GM23338 (cell line): Measurements from ENCODE around the gene COL20A1. TPM values are rescaled to one million over a fixed set of nuclear protein-coding genes. Genes with fewer than 3 reads are reported as not detected.

ENCODE experiments used
- ATAC-seq: fragments of 200-7000 bp; cut with Tn5 transposase; 3 replicates; pipeline ENCODE4 v1.9.1; 2020
- DNase-seq: peaks from one replicate; pipeline ENCODE4 v3.0.0-alpha.2; 2015; ENCODE audit warnings: low spot score
- H2AFZ ChIP-seq: fragments of 200-600 bp; sonication (generic); 2 replicates; pipeline ENCODE4 v1.8.0; 2016; ENCODE audit warnings: antibody characterized with exemption, mild to moderate bottlenecking, moderate library complexity
- H3F3A ChIP-seq: fragments of 200-600 bp; sonication (generic); replicated peaks from 2 replicates; pipeline ENCODE4 v1.8.0; 2017; ENCODE audit warnings: antibody characterized with exemption, mixed run types, low read depth
- H3K27ac ChIP-seq: fragments of 200-600 bp; sonication (generic); 2 replicates; pipeline ENCODE4 v1.6.1; 2016; ENCODE audit warnings: low read depth
- H3K27me3 ChIP-seq: fragments of 200-600 bp; sonication (generic); 2 replicates; pipeline ENCODE4 v1.8.0; 2016; ENCODE audit warnings: mild to moderate bottlenecking, mixed run types, moderate library complexity; ENCODE audit not compliant: insufficient read depth
- H3K36me3 ChIP-seq: fragments of 200-600 bp; sonication (generic); 2 replicates; pipeline ENCODE4 v1.8.0; 2016; ENCODE audit warnings: mild to moderate bottlenecking; ENCODE audit not compliant: insufficient read depth
- H3K4me1 ChIP-seq: fragments of 200-600 bp; sonication (generic); 2 replicates; pipeline ENCODE4 v1.8.0; 2016; ENCODE audit warnings: mild to moderate bottlenecking, moderate library complexity; ENCODE audit not compliant: insufficient read depth
- H3K4me2 ChIP-seq: fragments of 200-600 bp; sonication (generic); 2 replicates; pipeline ENCODE4 v1.7.1; 2017; ENCODE audit warnings: mixed run types
- H3K4me3 ChIP-seq: fragments of 200-600 bp; sonication (generic); 2 replicates; pipeline ENCODE4 v1.6.1; 2016; ENCODE audit warnings: mixed run types
- H3K79me2 ChIP-seq: fragments of 200-600 bp; sonication (generic); replicated peaks from 2 replicates; pipeline ENCODE4 v1.8.0; 2017; ENCODE audit warnings: mild to moderate bottlenecking; ENCODE audit not compliant: insufficient read depth
- H3K9me2 ChIP-seq: fragments of 200-600 bp; sonication (generic); 2 replicates; pipeline ENCODE4 v1.8.0; 2017; ENCODE audit not compliant: insufficient read depth
- H4K20me1 ChIP-seq: fragments of 200-600 bp; sonication (generic); replicated peaks from 2 replicates; pipeline ENCODE4 v1.8.0; 2017; ENCODE audit warnings: mild to moderate bottlenecking; ENCODE audit not compliant: insufficient read depth
- H3K27ac Mint-ChIP-seq: 2 replicates; pipeline ENCODE4 v1.8.0; 2020; ENCODE audit warnings: inconsistent platforms, mild to moderate bottlenecking, moderate library complexity, mixed read lengths
- H3K27me3 Mint-ChIP-seq: 3 replicates; pipeline ENCODE4 v1.8.0; 2022; ENCODE audit warnings: low read depth, mild to moderate bottlenecking, moderate library complexity, mixed read lengths, inconsistent platforms; ENCODE audit not compliant: insufficient read depth, poor library complexity
- H3K36me3 Mint-ChIP-seq: 3 replicates; pipeline ENCODE4 v1.8.0; 2021; ENCODE audit warnings: low read depth, mild to moderate bottlenecking, inconsistent platforms, moderate library complexity, mixed read lengths
- H3K4me1 Mint-ChIP-seq: 3 replicates; pipeline ENCODE4 v1.8.0; 2020; ENCODE audit warnings: mild to moderate bottlenecking, inconsistent platforms, mixed read lengths
- H3K4me3 Mint-ChIP-seq: 3 replicates; pipeline ENCODE4 v1.8.0; 2021; ENCODE audit warnings: moderate library complexity, mild to moderate bottlenecking, inconsistent platforms, mixed read lengths
- H3K9me3 Mint-ChIP-seq: 3 replicates; pipeline ENCODE4 v1.8.0; 2020; ENCODE audit warnings: moderate library complexity, mild to moderate bottlenecking, inconsistent platforms, mixed read lengths
- CREB1 ChIP-seq: fragments of 250-450 bp; sonication (Bioruptor Pico); IDR thresholded peaks from 2 replicates; pipeline ENCODE4 v1.5.0; 2020; ENCODE audit warnings: low read depth, mild to moderate bottlenecking, moderate library complexity
- CTCF ChIP-seq, 2 experiments: fragments of 200-600 bp in 1 of 2; sonication (generic) in 1 of 2; conservative IDR thresholded peaks; 2 replicates each; pipeline versions ENCODE4 v1.5.1 to v1.6.1; 2016 to 2017; ENCODE audit warnings: antibody characterized with exemption in 2 of 2, low read depth in 2 of 2, mild to moderate bottlenecking in 2 of 2, moderate library complexity in 1 of 2
- ETS1 ChIP-seq: IDR thresholded peaks from 2 replicates; pipeline ENCODE4 v1.6.1; 2016; ENCODE audit warnings: antibody characterized with exemption
- EZH2 ChIP-seq: fragments of 200-600 bp; sonication (generic); IDR thresholded peaks from one replicate; pipeline ENCODE4 v1.8.0; 2017; ENCODE audit warnings: antibody characterized with exemption, mild to moderate bottlenecking, low read depth; ENCODE audit not compliant: unreplicated experiment
- EZH2phosphoT487 ChIP-seq: fragments of 200-600 bp; sonication (generic); IDR thresholded peaks from one replicate; pipeline ENCODE4 v1.8.1; 2018; ENCODE audit warnings: antibody characterized with exemption; ENCODE audit not compliant: unreplicated experiment
- JUNB ChIP-seq: IDR thresholded peaks from one replicate; pipeline ENCODE4 v1.6.1; 2016; ENCODE audit warnings: antibody characterized with exemption; ENCODE audit not compliant: unreplicated experiment
- NANOG ChIP-seq: IDR thresholded peaks from 2 replicates; pipeline ENCODE4 v1.6.1; 2016; ENCODE audit warnings: antibody characterized with exemption, borderline replicate concordance
- POLR2AphosphoS5 ChIP-seq: IDR thresholded peaks from 2 replicates; pipeline ENCODE4 v1.6.1; 2016; ENCODE audit warnings: antibody characterized with exemption, low read depth
- REST ChIP-seq: IDR thresholded peaks from one replicate; pipeline ENCODE4 v1.6.1; 2018; ENCODE audit warnings: antibody characterized with exemption; ENCODE audit not compliant: unreplicated experiment
- STAT1 ChIP-seq: IDR thresholded peaks from one replicate; pipeline ENCODE4 v1.6.1; 2016; ENCODE audit warnings: antibody characterized with exemption; ENCODE audit not compliant: unreplicated experiment
- ZNF114 ChIP-seq: fragments of 250-450 bp; sonication (Bioruptor Pico); IDR thresholded peaks from 2 replicates; pipeline ENCODE4 v1.5.0; 2020; ENCODE audit warnings: mild to moderate bottlenecking, moderate library complexity
- ZNF331 ChIP-seq: fragments of 250-450 bp; sonication (Bioruptor Pico); IDR thresholded peaks from 2 replicates; pipeline ENCODE4 v1.5.0; 2020; ENCODE audit warnings: low read depth, mild to moderate bottlenecking, moderate library complexity
- ZNF462 ChIP-seq: fragments of 250-450 bp; sonication (Bioruptor Pico); IDR thresholded peaks from 2 replicates; pipeline ENCODE4 v1.5.0; 2020; ENCODE audit warnings: mild to moderate bottlenecking, moderate library complexity
- polyA plus RNA-seq: library from polyadenylated mRNA; unstranded; fragments of >200 nt; fragmentation: Nextera tagmentation; extraction: Ambion mirVana; gene quantifications from 2 replicates; pipeline ENCODE4 v1.2.1, GENCODE V29; 2016
- total RNA-seq: library from RNA; depleted of rRNA; stranded (reverse); fragments of >200 nt; shearing (Covaris generic); gene quantifications from 2 replicates; pipeline ENCODE4 v1.2.3, GENCODE V29; 2014

COL20A1 gene
- total and polyA plus RNA-seq, 2 experiments from 2014 or later = 0.28 to 0.79 TPM

GRCh38 chr20:63283397-63284082 is 9.4 kb upstream of the COL20A1 start:
- TF ChIP-seq REST (no peak), ZNF331 (no peak), EZH2phosphoT487 (no peak), NANOG (no peak), ZNF462 (no peak), CTCF (conservative IDR thresholded peaks at IDR 0.05; ENCODE audit: low read depth in 2 of 2) (no peak), STAT1 (no peak), CREB1 (CRISPR knock-in tag) (no peak), JUNB (no peak), EZH2 (no peak), ZNF114 (CRISPR knock-in tag) (no peak), ETS1 (no peak), POLR2AphosphoS5 (no peak)
- DNase-seq = no peak
- no peaks in the 10 kb centered on the region for H3K9me3 Mint-ChIP-seq
- H3K36me3 ChIP-seq = peaks cover 6% of the 10 kb centered on the region; the same call in 1 of the 2 replicates
- no peaks in the 10 kb centered on the region; the same call in 2 of the 3 replicates for H3K4me1 Mint-ChIP-seq
- peaks cover 35% of the 10 kb centered on the region for H3K36me3 Mint-ChIP-seq
- H3K4me3 ChIP-seq = no peak overlapping the region
- H3F3A ChIP-seq = 0 out of 2 replicates have a peak, but pooled peaks cover 3% of the 10 kb centered on the region
- H3K9me2 ChIP-seq = no peaks in the 10 kb centered on the region
- H3K4me3 Mint-ChIP-seq = no peak overlapping the region
- H3K27ac ChIP-seq = no peak overlapping the region
- H2AFZ ChIP-seq = no peak overlapping the region
- H3K27me3 ChIP-seq = no peaks in the 10 kb centered on the region
- no peaks in the 10 kb centered on the region for H3K4me1 ChIP-seq
- no peak for ATAC-seq
- no peaks in the 10 kb centered on the region for H3K79me2 ChIP-seq
- H4K20me1 ChIP-seq = peaks cover 3% of the 10 kb centered on the region; the same call in 1 of the 2 replicates
- no peak overlapping the region for H3K27ac Mint-ChIP-seq
- no peak overlapping the region for H3K4me2 ChIP-seq
- H3K27me3 Mint-ChIP-seq = peaks cover 7% of the 10 kb centered on the region
